ENCODE data around the gene SEMA4B.
"Not testable (repeated sequence)": the region's sequence is repeated elsewhere in the genome, so short reads cannot be mapped to it uniquely, and the experiment has no call there.

Gene SEMA4B

GRCh38 chr15:90248789-90249202, 47.7 kb downstream of the SEMA4B start:
- H3K4me3 ChIP-seq (ENCODE audit: low read length in 2 of 2) = peak overlapping the region; percentile 83 to 85
- H3K9me3 ChIP-seq (ENCODE audit: control insufficient read depth in 2 of 2, low read length in 2 of 2) = no peaks in the 10 kb centered on the region
- H3K27ac ChIP-seq (ENCODE audit: low read length) = no peak overlapping the region
- no peak overlapping the region for H3K9ac ChIP-seq (ENCODE audit: low read length in 2 of 2)
- H3K36me3 ChIP-seq (ENCODE audit: control insufficient read depth in 2 of 2, insufficient read depth in 2 of 2, low read length in 2 of 2) = no peaks in the 10 kb centered on the region
- H3K4me1 ChIP-seq (ENCODE audit: control insufficient read depth, insufficient read depth, low read length) = peaks cover 14% of the 10 kb centered on the region
- H3K27me3 ChIP-seq (ENCODE audit: control insufficient read depth in 1 of 2, insufficient read depth in 2 of 2, low read length in 2 of 2) = no peaks in the 10 kb centered on the region

DNA sequence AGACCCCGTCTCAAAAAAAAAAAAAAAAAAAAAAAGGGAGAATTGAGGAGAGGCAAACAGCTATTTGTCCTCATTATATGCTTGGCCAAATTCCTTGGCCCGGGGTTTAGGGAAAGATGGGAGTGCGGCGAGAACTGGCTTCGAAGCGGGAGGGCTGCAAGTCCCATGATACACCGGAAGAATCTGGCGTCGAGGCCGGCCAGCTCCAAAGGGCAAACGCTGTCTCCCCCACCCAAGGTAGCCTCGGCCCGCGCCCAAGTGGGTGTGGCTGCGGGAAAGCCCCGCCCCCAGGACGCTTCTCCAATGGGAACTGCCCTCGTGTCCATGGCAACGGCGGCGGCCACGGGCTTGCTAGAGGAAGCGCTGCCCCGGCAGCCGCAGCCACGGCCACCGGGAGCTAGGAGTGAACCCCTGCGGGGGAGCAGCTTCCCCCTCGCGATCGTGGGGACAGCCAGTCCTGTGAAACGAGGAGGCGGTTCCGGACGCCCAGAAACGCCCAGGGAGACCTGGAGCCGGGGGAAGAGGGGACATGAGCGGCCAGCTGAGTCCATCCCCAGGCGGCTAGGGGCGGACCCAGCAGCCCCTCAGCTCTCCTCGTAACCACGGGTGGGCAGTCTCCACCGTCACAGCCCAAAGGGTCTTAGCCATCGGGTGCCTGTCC, 48.2 kb downstream of the SEMA4B start, which contains the start of gene TTLL13:
Gene TTLL13, plus strand, starts transcription at position 354 of the 661 bp plus-strand sequence. CDS start 1,075 bp downstream, outside the sequence.
- Histone ChIP-seq H3K4me1 (ENCODE audit: control insufficient read depth, insufficient read depth, low read length) (peaks cover 14% of the 10 kb centered on the region), H3K27me3 (ENCODE audit: control insufficient read depth in 1 of 2, insufficient read depth in 2 of 2, low read length in 2 of 2) (no peaks in the 10 kb centered on the region), H3K36me3 (ENCODE audit: control insufficient read depth in 2 of 2, insufficient read depth in 2 of 2, low read length in 2 of 2) (no peaks in the 10 kb centered on the region), H3K9ac (ENCODE audit: low read length in 2 of 2) (peak within 1 kb of the TSS; percentile 21 to 63), H3K4me3 (ENCODE audit: low read length in 2 of 2) (peak within 1 kb of the TSS; percentile 83 to 85), H3K9me3 (ENCODE audit: control insufficient read depth in 2 of 2, low read length in 2 of 2) (no peaks in the 10 kb centered on the region), H3K27ac (ENCODE audit: low read length) (no peak within 1 kb of the TSS)

- H3K9me3 ChIP-seq (ENCODE audit: control insufficient read depth in 2 of 2, low read length in 2 of 2) = no peaks in the 10 kb centered on the region
- H3K27me3 ChIP-seq (ENCODE audit: control insufficient read depth in 1 of 2, insufficient read depth in 2 of 2, low read length in 2 of 2) = no peaks in the 10 kb centered on the region
- H3K9ac ChIP-seq (ENCODE audit: low read length in 2 of 2) = no peak overlapping the region
- H3K27ac ChIP-seq (ENCODE audit: low read length) = no peak overlapping the region
- H3K4me3 ChIP-seq (ENCODE audit: low read length in 2 of 2) = no peak overlapping the region
- no peaks in the 10 kb centered on the region for H3K36me3 ChIP-seq (ENCODE audit: control insufficient read depth in 2 of 2, insufficient read depth in 2 of 2, low read length in 2 of 2)
- H3K4me1 ChIP-seq (ENCODE audit: control insufficient read depth, insufficient read depth, low read length) = no peaks in the 10 kb centered on the region
These were observed 56.6 kb downstream of the SEMA4B start for GRCh38 chr15:90257776-90258175.

DNA sequence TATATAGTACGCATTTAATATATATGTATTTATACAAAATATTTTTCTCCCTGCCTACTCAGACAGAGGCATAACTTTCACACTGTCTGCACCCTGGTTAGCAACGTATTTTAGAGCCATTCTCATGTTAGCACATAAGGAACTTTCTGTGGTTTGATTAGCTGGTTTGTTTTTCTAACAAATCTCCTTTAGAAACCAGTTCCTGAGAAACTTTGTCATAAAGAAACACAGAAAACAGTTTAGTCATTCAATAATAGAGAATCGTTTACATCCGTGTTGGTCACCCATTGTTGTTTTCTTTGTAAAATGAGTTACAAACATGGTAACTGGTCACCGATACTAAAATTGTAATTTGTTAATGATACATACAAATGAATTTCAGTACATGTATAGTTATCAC, 58.4 kb downstream of the SEMA4B start:
- H3K27ac ChIP-seq (ENCODE audit: low read length) = no peak overlapping the region
- no peak overlapping the region for H3K4me3 ChIP-seq (ENCODE audit: low read length in 2 of 2)
- H3K9ac ChIP-seq (ENCODE audit: low read length in 2 of 2) = no peak overlapping the region
- peaks cover 3% of the 10 kb centered on the region for H3K4me1 ChIP-seq (ENCODE audit: control insufficient read depth, insufficient read depth, low read length)
- no peaks in the 10 kb centered on the region for H3K9me3 ChIP-seq (ENCODE audit: control insufficient read depth in 2 of 2, low read length in 2 of 2)
- no peaks in the 10 kb centered on the region for H3K36me3 ChIP-seq (ENCODE audit: control insufficient read depth in 2 of 2, insufficient read depth in 2 of 2, low read length in 2 of 2)
- no peaks in the 10 kb centered on the region for H3K27me3 ChIP-seq (ENCODE audit: control insufficient read depth in 1 of 2, insufficient read depth in 2 of 2, low read length in 2 of 2)

- H3K4me1 ChIP-seq (ENCODE audit: control insufficient read depth, insufficient read depth, low read length) = not testable (repeated sequence)
These were observed 59.6 kb downstream of the SEMA4B start for GRCh38 chr15:90260731-90261130.

DNA sequence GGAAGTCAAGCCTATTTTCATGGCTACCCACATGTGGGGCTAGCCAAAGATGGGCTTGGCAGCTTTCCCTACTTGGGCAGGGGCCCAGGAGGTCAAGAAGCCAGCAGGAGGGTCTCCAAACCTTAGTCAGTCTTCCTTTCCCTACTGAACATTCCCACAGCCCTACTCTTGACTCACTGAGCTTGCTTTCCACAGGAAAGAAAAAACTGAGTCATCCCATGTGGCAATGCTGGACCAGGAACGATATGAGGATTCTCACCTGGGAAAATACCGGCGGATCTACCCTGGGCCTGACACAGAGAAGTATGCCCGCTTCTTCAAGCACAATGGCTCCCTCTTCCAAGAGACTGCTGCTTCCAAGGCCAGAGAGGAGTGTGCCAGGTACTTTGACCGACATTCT, 60.7 kb downstream of the SEMA4B start:
- Histone ChIP-seq H3K4me1 (ENCODE audit: control insufficient read depth, insufficient read depth, low read length) (peaks cover 14% of the 10 kb centered on the region), H3K9ac (ENCODE audit: low read length in 2 of 2) (no peak overlapping the region), H3K27ac (ENCODE audit: low read length) (no peak overlapping the region)

More at GRCh38 chr15:90260731-90261130, 59.6 kb downstream of the SEMA4B start:
- not testable (repeated sequence) for H3K27ac ChIP-seq (ENCODE audit: low read length); H3K9ac ChIP-seq (ENCODE audit: low read length in 2 of 2); H3K9me3 ChIP-seq (ENCODE audit: control insufficient read depth in 2 of 2, low read length in 2 of 2); H3K36me3 ChIP-seq (ENCODE audit: control insufficient read depth in 2 of 2, insufficient read depth in 2 of 2, low read length in 2 of 2); H3K27me3 ChIP-seq (ENCODE audit: control insufficient read depth in 1 of 2, insufficient read depth in 2 of 2, low read length in 2 of 2); H3K4me3 ChIP-seq (ENCODE audit: low read length in 2 of 2)

GRCh38 chr15:90262426-90262825, 61.3 kb downstream of the SEMA4B start:
- H3K36me3 ChIP-seq (ENCODE audit: control insufficient read depth in 2 of 2, insufficient read depth in 2 of 2, low read length in 2 of 2) = no peaks in the 10 kb centered on the region
- H3K27me3 ChIP-seq (ENCODE audit: control insufficient read depth in 1 of 2, insufficient read depth in 2 of 2, low read length in 2 of 2) = no peaks in the 10 kb centered on the region
- H3K27ac ChIP-seq (ENCODE audit: low read length) = no peak overlapping the region
- H3K9me3 ChIP-seq (ENCODE audit: control insufficient read depth in 2 of 2, low read length in 2 of 2) = no peaks in the 10 kb centered on the region
- peaks cover 20% of the 10 kb centered on the region for H3K4me1 ChIP-seq (ENCODE audit: control insufficient read depth, insufficient read depth, low read length)
- H3K9ac ChIP-seq (ENCODE audit: low read length in 2 of 2) = no peak overlapping the region
- H3K4me3 ChIP-seq (ENCODE audit: low read length in 2 of 2) = no peak overlapping the region

More for the DNA sequence above, 60.7 kb downstream of the SEMA4B start:
- Histone ChIP-seq H3K36me3 (ENCODE audit: control insufficient read depth in 2 of 2, insufficient read depth in 2 of 2, low read length in 2 of 2) (no peaks in the 10 kb centered on the region), H3K27me3 (ENCODE audit: control insufficient read depth in 1 of 2, insufficient read depth in 2 of 2, low read length in 2 of 2) (no peaks in the 10 kb centered on the region), H3K4me3 (ENCODE audit: low read length in 2 of 2) (no peak overlapping the region), H3K9me3 (ENCODE audit: control insufficient read depth in 2 of 2, low read length in 2 of 2) (no peaks in the 10 kb centered on the region)

DNA sequence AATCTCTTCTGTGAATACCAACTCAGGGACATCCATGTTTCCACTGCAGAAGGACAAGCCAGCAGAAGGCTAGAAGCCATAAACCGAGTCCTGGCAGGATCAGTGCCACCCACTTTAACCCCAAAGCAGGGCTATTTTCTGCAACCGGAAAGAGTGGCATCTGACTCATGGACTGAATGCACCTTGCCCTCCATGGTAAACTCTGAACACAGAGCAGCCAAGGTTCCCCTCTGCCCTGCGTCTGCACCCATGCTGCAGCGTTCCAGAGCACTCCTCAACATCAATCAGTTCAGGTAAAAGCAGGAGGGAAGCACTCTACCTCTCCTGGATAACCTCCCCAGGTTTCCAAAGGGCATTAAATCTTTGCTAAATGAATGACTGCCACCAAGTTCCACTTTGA, 63.5 kb downstream of the SEMA4B start:
- peaks cover 26% of the 10 kb centered on the region for H3K4me1 ChIP-seq (ENCODE audit: control insufficient read depth, insufficient read depth, low read length)
- H3K27me3 ChIP-seq (ENCODE audit: control insufficient read depth in 1 of 2, insufficient read depth in 2 of 2, low read length in 2 of 2) = no peaks in the 10 kb centered on the region
- peaks cover 0 to 3% of the 10 kb centered on the region in 2 donors for H3K36me3 ChIP-seq (ENCODE audit: control insufficient read depth in 2 of 2, insufficient read depth in 2 of 2, low read length in 2 of 2)
- H3K4me3 ChIP-seq (ENCODE audit: low read length in 2 of 2) = peak overlapping the region; percentile 92 to 95
- peak overlapping the region; percentile 94 to 97 for H3K9ac ChIP-seq (ENCODE audit: low read length in 2 of 2)
- peak overlapping the region; percentile 95 for H3K27ac ChIP-seq (ENCODE audit: low read length)
- H3K9me3 ChIP-seq (ENCODE audit: control insufficient read depth in 2 of 2, low read length in 2 of 2) = no peaks in the 10 kb centered on the region

DNA sequence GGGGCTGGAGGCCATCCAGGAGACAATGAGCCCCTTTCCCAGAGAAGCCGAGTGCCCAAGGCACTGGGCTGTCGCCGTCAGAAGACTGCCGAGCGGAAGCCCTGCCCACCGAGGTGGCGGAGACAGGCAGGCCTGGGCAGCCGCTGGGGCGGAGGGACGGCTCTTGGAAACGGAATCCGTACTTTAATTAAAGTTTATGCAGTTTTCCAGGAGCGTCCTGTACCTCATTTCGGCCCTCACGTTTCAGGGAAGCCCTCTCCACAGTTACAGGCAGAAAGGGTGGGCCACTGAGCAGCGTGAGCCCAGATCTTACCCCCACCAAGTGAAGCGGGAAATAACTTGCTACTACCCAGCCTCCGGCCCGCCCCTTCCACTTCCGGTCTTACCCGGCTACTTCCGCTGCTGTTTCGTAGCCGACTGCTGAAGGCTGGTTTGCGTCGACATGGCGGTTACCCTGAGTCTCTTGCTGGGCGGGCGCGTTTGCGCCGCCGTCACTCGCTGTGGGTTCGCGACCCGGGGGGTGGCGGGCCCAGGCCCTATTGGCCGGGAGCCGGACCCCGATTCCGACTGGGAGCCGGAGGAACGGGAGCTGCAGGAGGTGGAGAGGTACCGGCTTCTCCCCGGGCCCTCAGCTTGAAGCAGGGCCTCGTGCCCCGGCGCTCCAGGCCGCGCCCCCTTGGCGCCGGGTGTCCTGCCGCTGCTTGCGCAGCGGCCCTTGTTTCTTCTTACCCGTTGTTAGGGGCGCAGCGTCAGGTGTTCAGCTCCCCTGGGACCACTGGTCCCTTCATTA, 64.3 kb downstream of the SEMA4B start, which contains the start of gene NGRN:
Gene NGRN, plus strand, starts transcription at position 402 of the 790 bp plus-strand sequence. Its CDS starts 41 bp downstream, at position 443.
- H3K9ac ChIP-seq (ENCODE audit: low read length in 2 of 2) = peak within 1 kb of the TSS; percentile 94 to 97
- H3K9me3 ChIP-seq (ENCODE audit: control insufficient read depth in 2 of 2, low read length in 2 of 2) = no peaks in the 10 kb centered on the region
- H3K4me1 ChIP-seq (ENCODE audit: control insufficient read depth, insufficient read depth, low read length) = peaks cover 30% of the 10 kb centered on the region
- peak within 1 kb of the TSS; percentile 95 for H3K27ac ChIP-seq (ENCODE audit: low read length)
- H3K4me3 ChIP-seq (ENCODE audit: low read length in 2 of 2) = peak within 1 kb of the TSS; percentile 92 to 95
- H3K27me3 ChIP-seq (ENCODE audit: control insufficient read depth in 1 of 2, insufficient read depth in 2 of 2, low read length in 2 of 2) = no peaks in the 10 kb centered on the region
- H3K36me3 ChIP-seq (ENCODE audit: control insufficient read depth in 2 of 2, insufficient read depth in 2 of 2, low read length in 2 of 2) = peaks cover 0 to 6% of the 10 kb centered on the region in 2 donors

DNA sequence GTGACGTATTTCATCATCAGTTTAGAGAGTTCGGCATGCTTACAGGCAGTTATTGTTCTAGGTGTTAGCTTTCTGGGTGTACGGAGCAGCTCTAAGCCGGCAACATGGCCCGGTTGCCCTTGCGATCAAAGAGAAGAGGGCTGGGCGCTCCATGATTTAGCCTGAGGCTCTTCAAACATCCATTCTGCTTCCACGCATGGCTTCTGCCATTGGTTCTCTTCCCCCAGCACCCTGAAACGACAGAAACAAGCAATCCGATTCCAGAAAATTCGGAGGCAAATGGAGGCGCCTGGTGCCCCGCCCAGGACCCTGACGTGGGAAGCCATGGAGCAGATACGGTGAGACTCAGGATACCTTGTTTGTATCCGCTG, 64.9 kb downstream of the SEMA4B start:
- peak overlapping the region; percentile 95 for H3K27ac ChIP-seq (ENCODE audit: low read length)
- no peaks in the 10 kb centered on the region for H3K27me3 ChIP-seq (ENCODE audit: control insufficient read depth in 1 of 2, insufficient read depth in 2 of 2, low read length in 2 of 2)
- no peaks in the 10 kb centered on the region for H3K9me3 ChIP-seq (ENCODE audit: control insufficient read depth in 2 of 2, low read length in 2 of 2)
- peak overlapping the region; percentile 92 to 95 for H3K4me3 ChIP-seq (ENCODE audit: low read length in 2 of 2)
- peaks cover 4 to 10% of the 10 kb centered on the region in 2 donors for H3K36me3 ChIP-seq (ENCODE audit: control insufficient read depth in 2 of 2, insufficient read depth in 2 of 2, low read length in 2 of 2)
- H3K9ac ChIP-seq (ENCODE audit: low read length in 2 of 2) = peak overlapping the region; percentile 94 to 97
- peaks cover 30% of the 10 kb centered on the region for H3K4me1 ChIP-seq (ENCODE audit: control insufficient read depth, insufficient read depth, low read length)

Measured in stomach smooth muscle (tissue), 2 donors.